HEK293T (cell line): Measurements from ENCODE around the gene TRIM41.

ENCODE experiments used
- CTBP1 ChIP-seq: fragments of 450-650 bp; IDR thresholded peaks from 2 replicates; pipeline ENCODE4 v1.6.1; 2016; ENCODE audit warnings: borderline replicate concordance
- ELF4 ChIP-seq: fragments of 450-650 bp; IDR thresholded peaks from 2 replicates; pipeline ENCODE4 v1.6.1; 2017; ENCODE audit warnings: antibody characterized with exemption
- FOXM1 ChIP-seq: fragments of 450-650 bp; IDR thresholded peaks from 2 replicates; pipeline ENCODE4 v1.6.1; 2017; ENCODE audit warnings: mild to moderate bottlenecking, borderline replicate concordance
- HDGF ChIP-seq: fragments of 450-650 bp; IDR thresholded peaks from 2 replicates; pipeline ENCODE4 v1.6.1; 2017; ENCODE audit warnings: antibody characterized with exemption, borderline replicate concordance
- NFRKB ChIP-seq: fragments of 450-650 bp; IDR thresholded peaks from 2 replicates; pipeline ENCODE4 v1.6.1; 2016; ENCODE audit warnings: mild to moderate bottlenecking, moderate library complexity
- SUZ12 ChIP-seq: fragments of 450-650 bp; IDR thresholded peaks from 2 replicates; pipeline ENCODE4 v1.6.1; 2016; ENCODE audit warnings: mild to moderate bottlenecking
- TARDBP ChIP-seq: fragments of 450-650 bp; IDR thresholded peaks from 2 replicates; pipeline ENCODE4 v1.6.1; 2016
- ZNF384 ChIP-seq: fragments of 450-650 bp; IDR thresholded peaks from 2 replicates; pipeline ENCODE4 v1.6.1; 2016
- TF ChIP-seq, protein P1 (sequence below): fragments of 450-650 bp; IDR thresholded peaks from 2 replicates; pipeline ENCODE4 v1.6.1; 2016

DNA sequence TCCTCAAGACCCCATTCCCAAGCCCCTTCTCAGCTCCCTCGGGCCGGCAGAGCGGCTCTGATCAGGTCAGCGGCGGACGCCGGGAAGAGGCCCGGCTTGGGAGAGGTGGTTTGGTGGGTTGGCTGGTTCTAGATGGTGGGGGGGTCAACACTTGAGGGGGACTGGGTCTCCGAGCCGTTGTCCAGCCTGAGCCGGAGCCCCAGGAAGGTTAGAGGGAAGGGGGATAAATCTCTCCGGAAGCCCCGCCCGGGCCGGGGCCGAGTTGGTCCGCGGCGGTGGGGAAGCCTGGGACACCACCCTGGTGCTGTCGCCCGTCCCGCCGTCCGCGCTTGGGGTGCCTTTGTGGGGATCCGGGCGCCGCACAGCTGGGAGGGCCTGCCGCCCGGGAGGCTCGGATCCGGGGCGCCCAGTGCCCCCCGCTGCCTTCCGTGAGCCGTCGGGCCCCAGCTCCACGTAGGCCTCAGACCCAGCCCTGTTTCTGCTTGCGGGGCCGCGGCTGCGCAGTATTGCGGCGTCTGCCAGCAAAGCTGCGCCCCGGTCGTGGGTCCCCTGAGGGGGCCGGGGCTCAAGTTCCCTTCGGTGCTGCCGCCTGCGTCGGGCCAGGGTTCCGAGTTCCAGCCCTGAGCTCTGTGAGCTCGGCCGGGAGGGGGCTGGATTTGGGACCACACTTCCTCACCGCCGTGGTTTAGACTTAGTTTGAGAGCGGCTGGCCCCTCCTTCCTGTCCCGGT is 38.4 kb downstream of the TRIM41 start:
- TF ChIP-seq FOXM1 (no peak), SUZ12 (no peak), ZNF384 (no peak), NFRKB (no peak), HDGF (peak; percentile 61; the same call in 1 of the 2 replicates), ELF4 (no peak), CTBP1 (no peak), TARDBP (no peak)
- TF ChIP-seq, protein P1, sequence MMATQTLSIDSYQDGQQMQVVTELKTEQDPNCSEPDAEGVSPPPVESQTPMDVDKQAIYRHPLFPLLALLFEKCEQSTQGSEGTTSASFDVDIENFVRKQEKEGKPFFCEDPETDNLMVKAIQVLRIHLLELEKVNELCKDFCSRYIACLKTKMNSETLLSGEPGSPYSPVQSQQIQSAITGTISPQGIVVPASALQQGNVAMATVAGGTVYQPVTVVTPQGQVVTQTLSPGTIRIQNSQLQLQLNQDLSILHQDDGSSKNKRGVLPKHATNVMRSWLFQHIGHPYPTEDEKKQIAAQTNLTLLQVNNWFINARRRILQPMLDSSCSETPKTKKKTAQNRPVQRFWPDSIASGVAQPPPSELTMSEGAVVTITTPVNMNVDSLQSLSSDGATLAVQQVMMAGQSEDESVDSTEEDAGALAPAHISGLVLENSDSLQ, result no peak
